GM21786 (cell line): ENCODE data around the gene NDUFA5.
"Not testable (repeated sequence)": the region's sequence is repeated elsewhere in the genome, so short reads cannot be mapped to it uniquely, and the experiment has no call there.

Source experiments
- ATAC-seq: cut with Tn5 transposase; IDR thresholded peaks from one replicate; pipeline ENCODE4 v1.9.1; 2021; ENCODE audit not compliant: unreplicated experiment

The NDUFA5 gene

GRCh38 chr7:123558289-123558874, 764 bp upstream of the NDUFA5 start:
- ATAC-seq = no peak

GRCh38 chr7:123557016-123557397, 611 bp downstream of the NDUFA5 start:
- no peak for ATAC-seq

- no peak for ATAC-seq
These were observed 2.1 kb downstream of the NDUFA5 start for GRCh38 chr7:123555484-123555883.

- ATAC-seq = no peak
These were observed 4.5 kb downstream of the NDUFA5 start for GRCh38 chr7:123553159-123553558.

- ATAC-seq = no peak
These were observed 5.0 kb downstream of the NDUFA5 start for GRCh38 chr7:123552641-123553040.

GRCh38 chr7:123552134-123552533, 5.5 kb downstream of the NDUFA5 start:
- not testable (repeated sequence) for ATAC-seq

GRCh38 chr7:123548406-123548805, 9.2 kb downstream of the NDUFA5 start:
- no peak for ATAC-seq

- ATAC-seq = no peak
These were observed 17.7 kb downstream of the NDUFA5 start for GRCh38 chr7:123539871-123540270.

GRCh38 chr7:123538897-123539296, 18.7 kb downstream of the NDUFA5 start:
- ATAC-seq = no peak

GRCh38 chr7:123538189-123538714, 19.4 kb downstream of the NDUFA5 start:
- ATAC-seq = no peak

- ATAC-seq = no peak
These were observed 20.5 kb downstream of the NDUFA5 start for GRCh38 chr7:123537026-123537642.

- ATAC-seq = no peak
These were observed 22.1 kb downstream of the NDUFA5 start for GRCh38 chr7:123535517-123535916.

- peak; percentile 80 for ATAC-seq
These were observed 23.0 kb downstream of the NDUFA5 start, which contains the start of gene IQUB for GRCh38 chr7:123534383-123535260. TSS of gene IQUB (minus strand) at chr7:123534595. CDS start at chr7:123512340, 22,255 bp downstream.

GRCh38 chr7:123533929-123534382, 23.7 kb downstream of the NDUFA5 start:
- ATAC-seq = peak; percentile 3

GRCh38 chr7:123533553-123533917, 24.1 kb downstream of the NDUFA5 start:
- ATAC-seq = no peak

GRCh38 chr7:123532788-123533552, 24.6 kb downstream of the NDUFA5 start:
- ATAC-seq = peak; percentile 20

- ATAC-seq = peak; percentile 1
These were observed 25.3 kb downstream of the NDUFA5 start for GRCh38 chr7:123532343-123532742.

- not testable (repeated sequence) for ATAC-seq
These were observed 27.5 kb downstream of the NDUFA5 start for GRCh38 chr7:123530035-123530591.

GRCh38 chr7:123528265-123528664, 29.4 kb downstream of the NDUFA5 start:
- no peak for ATAC-seq

GRCh38 chr7:123527712-123528225, 29.8 kb downstream of the NDUFA5 start:
- not testable (repeated sequence) for ATAC-seq
